HG03064 (cell line): ENCODE results near the gene MEG3.

ENCODE experiments used
- ATAC-seq: cut with Tn5 transposase; IDR thresholded peaks from one replicate; pipeline ENCODE4 v1.9.1; 2021; ENCODE audit warnings: low read depth; ENCODE audit not compliant: unreplicated experiment

Gene MEG3

DNA sequence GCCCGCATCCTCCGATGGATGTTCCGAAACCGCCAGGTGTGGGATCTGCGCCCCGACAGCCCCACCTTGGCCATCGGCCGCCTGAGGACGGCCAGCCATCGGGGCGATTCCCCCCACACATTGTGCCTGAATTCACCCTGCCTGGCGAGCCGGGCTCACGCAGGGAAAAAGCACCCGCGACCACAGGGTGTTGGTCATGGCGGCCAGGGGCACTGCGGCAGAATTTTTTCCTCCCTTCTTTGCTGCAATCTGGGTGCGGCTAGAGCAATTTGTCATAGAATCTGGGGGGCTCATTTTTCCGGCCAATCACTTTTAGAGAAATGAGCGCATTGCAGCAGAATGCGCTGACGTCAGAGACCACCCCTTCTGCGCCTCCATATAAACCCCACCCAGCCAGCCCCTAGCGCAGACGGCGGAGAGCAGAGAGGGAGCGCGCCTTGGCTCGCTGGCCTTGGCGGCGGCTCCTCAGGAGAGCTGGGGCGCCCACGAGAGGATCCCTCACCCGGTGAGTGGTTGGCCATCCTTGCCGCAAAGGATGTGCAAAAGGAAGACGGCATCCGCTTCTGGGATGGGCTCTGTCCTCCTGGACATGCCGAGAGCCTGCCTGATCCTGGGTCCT is at the start of gene MEG3:
TSS of gene MEG3 (plus strand) at position 406 of the 619 bp plus-strand sequence.
- ATAC-seq = no peak

DNA sequence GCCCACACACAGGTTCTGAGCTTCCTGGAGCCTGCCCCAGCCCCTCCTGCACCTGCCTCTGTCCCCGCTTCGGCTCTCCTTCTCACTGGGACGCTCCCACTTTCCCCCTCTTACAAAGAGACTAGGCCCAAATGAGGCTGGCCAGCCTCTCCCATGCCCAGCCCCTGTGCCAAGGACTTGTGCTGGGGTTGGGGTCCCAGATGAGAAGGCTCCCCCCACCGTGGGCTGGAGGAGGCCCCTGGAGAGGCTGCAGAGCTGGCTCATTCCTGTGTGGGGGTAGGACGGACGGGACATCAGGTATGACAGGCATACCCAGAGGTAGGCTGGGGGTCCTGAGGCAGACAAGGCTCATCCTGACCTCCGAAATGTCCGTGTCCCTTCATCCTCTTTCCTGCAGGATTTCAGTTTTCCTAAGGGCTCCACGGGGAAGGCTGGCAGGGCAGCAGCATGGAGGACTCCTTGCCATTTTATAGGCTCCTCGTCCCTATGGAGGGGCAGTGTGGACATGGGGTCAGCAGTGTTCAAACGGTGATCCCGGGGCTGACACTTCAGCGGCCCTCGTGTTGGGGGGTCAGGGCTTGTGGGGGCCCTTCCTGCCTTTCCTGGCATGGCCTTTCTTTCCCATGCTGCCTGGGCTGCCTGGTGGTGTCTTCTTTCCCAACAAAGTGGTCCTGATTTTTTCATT is 49.1 kb upstream of the MEG3 start:
- no peak for ATAC-seq

DNA sequence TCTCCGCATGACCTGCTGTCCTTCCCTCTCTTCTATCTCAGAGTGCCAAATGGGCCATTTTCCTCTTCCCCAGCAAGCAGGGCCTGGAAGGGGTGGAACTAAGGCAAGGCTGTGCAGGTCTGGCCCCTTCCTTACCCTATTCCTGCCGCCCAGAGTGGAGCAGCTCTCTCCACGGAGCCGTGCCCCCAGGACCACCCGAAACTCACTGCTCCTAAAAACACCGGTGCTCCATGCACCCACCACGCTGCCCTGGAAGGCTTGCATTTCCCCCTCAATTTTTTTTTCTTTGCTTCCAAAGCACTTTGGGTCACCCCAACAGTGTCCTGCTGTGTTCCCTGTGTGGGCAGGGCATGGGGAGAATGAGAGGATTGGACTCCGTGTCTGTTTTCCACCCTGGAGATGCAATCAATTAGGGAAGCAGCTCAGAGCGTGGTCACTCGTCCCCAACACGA is 48.5 kb upstream of the MEG3 start:
- ATAC-seq = no peak

DNA sequence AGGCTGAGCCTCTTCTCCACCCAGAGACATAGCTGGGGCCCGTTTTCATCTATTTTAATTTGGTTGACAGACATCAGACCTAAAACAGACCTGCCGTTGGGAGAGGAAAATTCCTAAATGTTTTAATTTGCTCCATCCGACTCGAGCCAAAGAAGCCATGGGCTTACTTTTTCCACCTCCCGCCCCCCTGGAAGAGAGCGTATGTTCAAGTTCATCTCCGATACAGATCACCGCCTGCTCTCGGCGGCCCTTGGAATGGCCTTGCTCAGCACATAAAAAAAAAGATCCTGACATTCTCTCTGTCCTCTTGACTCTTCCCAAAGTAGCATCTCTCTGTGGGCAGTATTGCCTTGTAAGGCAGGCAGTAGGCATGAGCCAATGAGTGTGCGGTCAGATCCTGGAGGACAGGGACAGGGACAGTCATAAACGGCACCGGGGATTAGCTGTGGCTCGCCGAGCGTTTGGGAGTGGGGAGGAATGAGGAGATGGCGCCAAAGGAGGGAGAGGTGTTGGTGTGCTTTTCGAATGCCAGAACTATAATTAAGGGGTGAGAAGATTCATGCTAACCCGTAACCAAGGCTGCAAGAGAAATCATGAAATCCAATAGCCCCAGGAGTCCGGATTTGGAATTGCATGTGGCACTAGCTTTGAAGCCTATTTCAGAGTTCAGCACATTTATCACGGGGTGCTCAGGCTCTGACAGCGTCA is 47.9 kb upstream of the MEG3 start:
- no peak for ATAC-seq

DNA sequence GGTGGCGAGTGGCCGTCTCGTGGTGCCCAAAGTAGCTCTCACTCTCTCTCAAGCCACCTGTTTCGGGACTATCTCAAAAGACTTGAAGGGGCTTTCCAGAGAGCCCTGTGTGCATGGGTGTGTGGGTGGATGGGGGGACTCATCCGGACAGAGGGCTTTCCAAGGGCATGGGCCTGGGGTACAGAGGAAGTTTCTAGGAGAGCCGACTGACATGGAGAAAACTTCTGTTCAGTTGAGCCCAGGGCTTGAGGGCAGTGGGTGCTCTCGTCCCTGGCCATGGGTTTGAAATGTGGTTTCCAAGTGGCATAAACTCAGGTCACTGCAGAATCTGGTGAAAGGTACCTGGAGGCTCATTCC is 47.4 kb upstream of the MEG3 start:
- ATAC-seq = no peak

DNA sequence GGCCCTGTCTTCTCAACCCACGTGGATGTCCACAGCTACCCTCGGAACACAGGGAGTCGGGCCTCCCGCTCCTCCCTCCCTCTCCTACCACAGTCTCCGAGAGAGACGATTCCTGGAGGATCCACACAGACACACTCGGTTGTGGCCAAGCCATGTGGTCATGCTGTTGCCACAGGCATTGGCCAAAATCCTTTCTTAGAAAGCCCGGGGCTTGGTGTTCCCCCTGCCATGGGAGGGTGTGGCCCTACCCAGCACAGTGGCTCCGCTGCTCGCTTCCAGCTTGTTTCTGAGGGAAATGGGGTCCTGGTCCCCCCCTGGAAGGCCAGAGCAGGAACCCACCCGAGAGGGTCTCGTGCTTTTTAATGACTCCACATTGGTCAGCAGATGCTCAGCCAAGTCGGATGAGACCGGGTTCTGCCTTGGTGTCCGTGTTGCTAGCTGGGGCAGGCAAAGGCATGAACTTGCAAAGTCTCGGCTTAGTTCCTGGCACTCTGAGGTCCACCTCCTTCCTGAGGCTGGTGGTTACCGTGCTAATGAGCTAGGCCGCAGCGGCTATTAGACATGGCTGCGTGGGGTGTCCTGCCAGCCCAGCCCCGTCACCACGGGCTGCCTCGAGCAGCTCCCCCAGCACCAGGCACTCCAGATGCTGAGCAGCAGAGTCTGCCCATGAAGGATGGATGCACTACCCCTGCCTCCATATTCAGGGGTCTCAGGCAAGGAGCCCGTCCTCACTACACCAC is 46.8 kb upstream of the MEG3 start:
- ATAC-seq = no peak

DNA sequence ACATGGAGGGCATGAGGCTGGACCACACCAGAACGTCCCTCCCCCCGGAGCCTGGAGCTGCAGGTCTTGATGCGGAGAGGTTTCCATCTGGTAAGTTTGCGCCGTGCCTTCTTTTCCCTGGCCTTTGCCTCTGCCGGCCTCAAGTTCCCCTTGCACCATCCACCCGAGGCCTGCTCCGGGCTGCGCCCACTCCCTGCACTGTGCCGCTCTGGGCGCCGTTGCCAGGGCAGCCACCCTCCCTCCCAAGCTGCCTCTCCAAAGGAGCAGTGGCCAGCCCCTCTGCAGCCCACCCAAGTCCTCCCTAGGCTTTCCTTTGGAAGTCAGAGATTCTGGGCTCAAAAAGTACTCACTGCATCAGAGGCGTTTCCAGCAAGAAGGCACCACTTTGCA is 46.2 kb upstream of the MEG3 start:
- no peak for ATAC-seq

DNA sequence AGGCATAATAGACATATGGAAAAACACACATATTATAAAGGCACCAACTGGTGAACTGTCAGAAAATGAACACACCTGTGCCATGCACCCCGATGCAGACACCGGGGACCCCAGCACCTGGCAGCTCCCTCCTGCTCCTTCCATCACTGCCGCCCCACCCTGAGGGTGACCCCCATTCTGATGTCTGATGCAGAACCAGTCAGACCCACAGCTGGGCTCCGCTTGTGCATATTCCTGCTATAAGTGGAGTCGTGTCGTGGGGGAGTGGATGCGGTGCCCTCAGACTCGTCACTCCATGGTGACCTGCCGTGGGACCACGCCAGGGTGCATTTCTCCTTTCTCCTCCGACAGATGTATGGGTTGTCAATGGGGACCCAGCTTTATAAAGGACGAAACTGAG is 45.7 kb upstream of the MEG3 start:
- ATAC-seq = no peak

DNA sequence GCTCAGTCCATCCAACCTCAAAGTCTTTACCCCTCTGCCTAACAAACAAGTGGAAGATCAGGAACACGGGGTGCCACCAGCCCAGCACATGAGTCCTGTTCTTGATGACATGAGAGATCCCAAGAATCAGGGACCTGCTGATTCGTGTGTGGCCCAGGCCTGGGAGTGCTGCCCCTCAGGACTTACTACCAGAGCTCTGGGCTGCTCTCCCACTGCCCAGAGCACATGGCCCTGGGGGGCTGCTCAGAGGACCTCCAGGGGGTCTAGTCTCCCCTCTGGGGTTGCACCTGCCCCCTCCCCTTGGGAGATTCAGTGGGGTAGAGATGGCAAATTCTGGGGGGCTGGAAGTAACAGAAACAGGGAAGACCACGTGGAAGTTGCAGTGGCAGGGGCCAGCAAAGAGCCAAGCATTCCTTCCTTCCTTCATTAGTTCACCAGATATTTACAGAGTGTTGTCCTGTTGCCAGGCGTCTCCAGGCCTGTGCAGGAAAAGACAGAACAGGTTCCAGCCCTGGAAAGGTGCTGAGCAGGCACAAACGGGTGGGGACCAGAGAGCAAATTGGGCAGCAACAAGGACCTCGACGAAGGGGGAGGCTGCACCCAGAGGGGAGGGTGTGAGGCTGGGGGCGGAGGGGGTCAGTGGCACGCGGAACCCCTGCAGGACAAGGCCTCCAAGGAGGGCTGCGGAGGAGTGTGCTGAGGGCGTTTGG is 45.1 kb upstream of the MEG3 start:
- ATAC-seq = no peak

DNA sequence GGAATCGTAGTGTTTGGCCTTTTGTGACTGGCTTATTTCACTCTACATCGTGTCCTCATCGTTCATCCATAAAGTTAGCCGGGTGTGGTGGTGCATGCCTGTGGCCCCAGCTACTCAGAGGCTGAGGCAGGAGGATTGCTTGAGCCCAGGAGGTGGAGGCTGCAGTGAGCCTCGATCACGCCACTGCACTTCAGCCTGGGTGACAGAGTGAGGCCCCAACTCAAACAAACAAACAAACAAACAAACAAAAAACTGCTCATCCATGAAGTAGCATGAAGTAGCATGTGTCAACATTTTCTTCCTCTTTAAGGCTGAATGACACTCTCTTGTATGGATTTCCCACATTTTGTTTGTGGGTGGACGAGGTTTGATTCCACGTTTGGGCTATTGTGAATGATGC is 44.0 kb upstream of the MEG3 start:
- no peak for ATAC-seq

DNA sequence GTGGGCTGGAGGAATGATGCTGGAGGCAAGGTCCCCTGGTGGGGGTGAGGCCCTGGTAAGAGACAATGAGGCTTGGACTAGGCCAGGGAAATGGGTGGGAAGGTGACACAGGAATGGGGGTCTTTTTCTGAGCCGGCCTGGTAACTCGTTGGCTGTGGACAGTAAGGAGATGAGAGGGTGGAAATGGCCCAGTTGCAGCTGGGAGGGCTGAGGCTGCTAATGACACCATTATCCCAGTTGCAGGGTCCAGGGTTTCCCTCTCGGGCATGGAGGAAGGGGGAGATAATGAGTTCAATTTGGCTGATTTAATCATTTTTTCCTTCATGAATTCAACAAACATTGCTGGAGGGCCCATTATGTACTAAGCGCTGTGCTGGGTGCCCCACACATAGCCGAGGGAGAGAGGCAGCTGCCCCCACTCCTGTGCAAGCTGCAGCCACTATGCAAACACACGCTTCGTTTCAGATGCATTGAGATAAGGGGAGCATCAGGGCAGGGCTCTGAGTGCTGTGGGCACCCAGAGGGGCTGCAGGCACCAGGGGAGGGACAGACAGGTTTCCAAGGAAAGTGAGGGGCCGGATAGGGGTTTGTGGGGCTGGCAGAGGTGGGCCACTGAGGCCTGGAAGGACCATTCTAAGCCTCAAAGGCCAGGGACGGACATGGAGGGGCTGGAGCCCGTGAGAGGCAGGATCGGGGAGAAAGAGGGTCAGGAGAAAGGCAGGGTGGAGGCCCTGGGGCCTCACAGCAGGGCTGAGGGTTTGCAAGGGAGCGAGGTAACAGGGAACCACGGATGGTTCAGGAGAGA is 43.2 kb upstream of the MEG3 start:
- ATAC-seq = no peak

DNA sequence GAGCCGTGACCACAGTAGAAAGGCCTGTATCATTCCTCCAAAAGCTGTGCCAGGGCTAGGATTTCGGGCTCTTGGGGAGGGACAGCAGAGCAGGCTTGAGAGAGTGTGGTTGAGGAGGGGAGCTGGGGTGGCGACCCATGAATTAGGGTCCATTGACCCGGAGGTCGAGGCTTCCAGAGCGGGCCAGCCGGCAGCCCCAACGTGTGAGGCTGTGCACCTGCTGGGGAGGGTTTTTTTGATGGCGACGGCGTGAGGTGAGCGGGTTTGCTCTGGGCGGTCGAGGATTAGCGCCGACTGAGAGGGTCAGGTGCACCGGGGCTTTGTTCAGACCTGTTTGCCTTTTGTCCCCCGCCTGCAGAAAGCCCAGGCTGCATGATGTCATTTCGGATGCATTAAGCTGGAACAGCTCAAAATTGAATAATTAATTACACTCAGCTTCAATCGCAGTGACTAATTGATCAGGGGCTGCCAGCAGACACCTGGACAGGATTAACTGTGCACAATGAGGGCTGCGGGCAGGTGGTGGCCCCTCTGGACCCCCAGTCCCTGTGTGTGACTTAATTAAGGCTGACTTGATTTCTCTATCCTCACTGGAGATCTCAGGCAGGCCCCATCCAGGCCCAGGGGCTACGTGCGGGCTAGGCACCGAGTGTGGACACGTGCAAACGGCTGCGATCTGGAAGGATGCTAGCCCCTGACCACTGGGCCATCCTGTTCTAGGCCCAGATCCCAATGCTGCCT is 42.1 kb upstream of the MEG3 start:
- no peak for ATAC-seq

DNA sequence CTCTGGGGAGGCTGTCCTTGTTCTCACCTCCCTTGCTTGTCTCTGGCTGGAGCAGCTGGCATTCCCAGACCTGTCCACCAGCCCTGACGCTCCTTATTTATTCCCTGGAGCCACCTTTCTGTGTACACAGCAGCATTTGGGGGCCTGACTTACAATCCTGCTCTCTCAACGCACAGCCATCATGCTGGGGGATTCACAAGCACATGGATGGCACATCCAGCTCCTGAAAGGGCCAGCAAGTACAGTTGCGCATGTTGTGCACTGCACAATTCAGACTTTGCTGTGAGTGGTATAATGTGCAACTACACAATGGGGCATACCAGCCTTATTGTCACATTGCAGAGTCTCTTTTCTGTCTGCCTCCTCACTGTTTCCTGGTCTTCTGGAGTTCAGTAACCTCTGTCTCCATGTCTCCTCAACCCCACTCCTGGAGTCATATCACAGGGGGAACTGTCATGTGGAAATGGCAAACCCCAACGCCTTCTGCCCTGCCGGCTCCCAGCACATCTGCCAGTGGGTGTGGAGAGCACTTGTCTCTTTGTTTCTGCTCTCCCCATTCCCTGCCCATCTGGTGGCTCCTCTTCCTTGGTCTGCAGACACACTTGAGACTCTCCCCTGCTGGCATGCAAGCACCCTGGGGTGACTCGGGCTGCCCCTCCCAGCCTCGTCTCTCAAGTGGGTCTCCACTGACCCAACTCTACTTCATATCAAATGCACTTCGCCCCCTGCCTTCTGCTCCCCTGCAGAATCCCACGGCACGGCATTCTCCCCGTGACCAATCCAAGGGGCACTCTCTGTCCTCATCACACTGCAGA is 41.2 kb upstream of the MEG3 start:
- ATAC-seq = no peak

DNA sequence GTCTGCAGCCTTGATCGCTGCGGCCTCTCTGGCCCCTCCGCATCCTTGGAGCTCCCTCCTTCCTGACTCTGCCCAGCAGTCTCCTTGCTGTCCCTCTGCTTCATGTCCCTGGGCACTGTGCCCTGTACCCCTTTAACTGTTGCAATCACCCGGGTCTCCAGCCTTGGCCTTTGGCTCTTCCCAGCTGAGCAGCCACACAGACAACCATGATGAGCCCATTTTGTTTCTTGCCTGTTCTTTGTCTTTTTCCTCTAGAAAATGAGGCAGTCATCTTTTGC is 40.6 kb upstream of the MEG3 start:
- ATAC-seq = no peak

DNA sequence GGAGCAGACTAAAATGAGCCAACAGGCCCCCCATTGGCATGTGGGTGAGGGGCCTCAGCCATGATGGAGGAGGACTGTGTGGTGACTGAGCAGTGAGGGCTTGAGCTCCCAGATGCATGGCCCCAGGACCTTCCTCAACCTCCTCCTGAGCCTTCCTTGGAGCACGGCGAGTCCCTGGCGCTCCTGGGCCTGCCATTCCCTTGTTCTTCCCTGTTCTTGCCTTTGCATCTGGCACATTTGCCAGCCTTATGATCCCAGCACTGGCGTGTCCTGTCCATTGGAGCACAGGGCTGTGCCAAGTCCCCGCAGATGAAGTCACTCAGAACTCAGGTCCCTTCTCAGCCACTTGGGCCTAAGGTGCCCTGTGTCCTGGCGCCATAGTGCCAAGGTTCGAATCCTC is 40.3 kb upstream of the MEG3 start:
- ATAC-seq = no peak

DNA sequence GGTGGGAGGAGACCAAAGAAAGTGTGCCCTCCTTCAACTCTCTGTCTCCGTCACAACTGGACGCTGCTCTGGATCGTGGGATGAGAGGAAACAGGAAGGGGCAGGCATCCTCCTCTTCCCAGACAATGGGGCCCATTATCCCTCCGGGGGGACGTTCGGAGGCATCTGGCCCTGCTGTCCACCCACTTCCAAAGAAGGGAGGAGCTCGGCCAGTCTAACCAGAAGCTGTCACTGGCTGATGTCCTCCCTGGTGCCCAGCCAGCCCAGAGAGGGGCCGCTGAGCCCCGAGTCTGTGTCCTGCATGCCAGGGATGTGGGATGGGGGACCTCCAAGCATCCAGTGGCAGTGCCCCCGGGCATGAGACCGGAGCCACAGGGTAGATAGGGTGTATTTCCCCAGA is 39.8 kb upstream of the MEG3 start:
- ATAC-seq = no peak

DNA sequence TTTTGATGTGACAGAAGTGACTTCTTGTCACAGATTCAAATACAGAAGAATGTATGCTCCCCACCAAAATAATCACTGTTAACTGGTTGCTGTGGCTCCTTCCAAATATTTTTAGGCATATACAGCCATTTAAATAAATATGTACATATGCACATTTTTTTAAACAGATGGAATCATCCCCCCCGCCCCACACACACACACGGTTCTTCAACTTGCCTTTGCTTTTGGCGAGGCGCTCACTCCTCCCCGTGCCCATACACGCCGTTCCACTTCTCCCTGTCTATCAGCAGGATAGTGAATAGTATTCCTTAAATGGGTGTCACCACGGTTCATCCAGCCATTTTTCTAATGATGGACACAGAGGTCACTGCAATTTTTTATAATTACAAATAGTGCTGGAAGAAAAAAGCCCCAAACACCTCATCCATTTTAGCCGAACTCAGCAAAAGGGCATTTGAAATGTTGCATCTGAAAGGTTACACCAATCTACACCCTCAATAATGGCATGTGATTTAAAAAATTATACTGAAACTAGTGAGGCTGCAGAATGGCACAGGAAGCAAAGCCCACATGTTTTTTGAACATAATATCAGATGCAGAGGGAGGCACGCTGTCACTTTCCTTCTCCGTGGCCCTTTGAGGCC is 39.2 kb upstream of the MEG3 start:
- ATAC-seq = no peak

DNA sequence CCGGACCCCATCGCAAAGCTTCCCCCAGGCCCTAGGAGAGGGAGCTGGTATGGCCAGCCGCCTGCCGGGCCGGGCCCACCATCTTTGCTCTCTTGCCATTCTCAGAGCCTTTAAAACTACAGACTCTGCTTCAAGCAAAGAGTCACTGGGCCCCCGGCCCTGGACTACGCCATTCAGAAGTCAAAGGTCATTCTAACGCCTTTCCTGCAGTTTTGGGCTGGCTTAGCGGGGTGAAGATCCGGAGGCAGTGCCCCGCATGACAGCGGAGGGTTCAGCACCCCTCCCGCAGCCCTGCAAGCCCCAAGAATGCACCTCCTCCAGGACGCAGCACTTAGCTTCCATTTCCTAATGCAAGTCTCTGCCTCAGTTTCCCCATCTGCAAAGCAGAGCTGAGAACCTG is 38.3 kb upstream of the MEG3 start:
- ATAC-seq = no peak
